Sigmoid colon (tissue), 4 donors: ENCODE measurements around the gene POGK.

ENCODE experiments used
- CTCF ChIP-seq, 4 experiments: fragments of 450-650 bp in 3 of 4; fragments of 200-600 bp in 1 of 4; IDR thresholded peaks; one replicate each; pipeline ENCODE4 v1.5.1; 2016 to 2019; ENCODE audit warnings: antibody characterized with exemption in 4 of 4, mild to moderate bottlenecking in 3 of 4, moderate library complexity in 2 of 4
- EP300 ChIP-seq, 4 donors: sonication (generic); formaldehyde crosslinking; IDR thresholded peaks; one replicate each; pipeline ENCODE4 v1.6.1; 2017; ENCODE audit warnings: antibody characterized with exemption in 4 of 4
- POLR2A ChIP-seq, 2 donors: fragments of 450-650 bp; IDR thresholded peaks; one replicate each; pipeline ENCODE4 v1.6.1; 2016; ENCODE audit warnings: antibody characterized with exemption in 2 of 2, mild to moderate bottlenecking in 2 of 2, moderate library complexity in 2 of 2
- POLR2AphosphoS5 ChIP-seq, 4 donors: sonication (generic); formaldehyde crosslinking; IDR thresholded peaks; one replicate each; pipeline ENCODE4 v1.6.1; 2017; ENCODE audit warnings: antibody characterized with exemption in 4 of 4

DNA sequence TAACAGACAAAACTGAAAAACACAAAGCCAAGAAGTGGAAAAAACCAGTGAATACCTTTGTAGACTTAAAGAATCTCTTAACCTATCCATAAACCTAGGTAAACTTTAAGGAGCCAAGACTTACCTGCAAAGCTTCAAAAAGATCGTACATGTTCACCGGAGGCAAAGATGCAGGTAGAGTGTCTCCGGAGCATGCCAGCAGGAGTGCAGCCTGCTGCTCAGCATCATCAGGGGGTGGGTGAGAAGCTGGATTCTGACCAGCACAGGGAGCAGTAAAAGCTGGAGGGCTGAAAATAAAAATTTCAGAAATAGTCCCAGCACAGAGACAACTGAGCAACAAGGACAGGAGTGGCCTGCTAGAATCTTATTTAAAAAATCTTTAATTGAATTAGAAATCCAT, 18.7 kb downstream of the POGK start:
- TF ChIP-seq EP300 (IDR thresholded peaks at IDR 0.05) (no peak), CTCF (IDR thresholded peaks at IDR 0.05) (no peak), POLR2AphosphoS5 (IDR thresholded peaks at IDR 0.05) (no peak), POLR2A (IDR thresholded peaks at IDR 0.05) (no peak)
